CD4-positive, alpha-beta memory T cell (primary cell): Measurements from ENCODE around the gene HPS3. TPM values are rescaled to one million over a fixed set of nuclear protein-coding genes. Genes with fewer than 3 reads are reported as not detected.

ENCODE experiments used
- CTCF ChIA-PET: fragments of 350-600 bp; sonication (Branson Sonifier 250); formaldehyde crosslinking; loops from one replicate; lab custom pipeline; 2021; ENCODE audit warnings: inconsistent platforms; ENCODE audit not compliant: partially characterized antibody; lab: Charles Lee
- POLR2A ChIA-PET: fragments of 350-600 bp; sonication (Branson Sonifier 250); formaldehyde crosslinking; loops from one replicate; lab custom pipeline; 2021; ENCODE audit not compliant: partially characterized antibody; lab: Charles Lee
- DNase-seq, 5 donors: peaks; one replicate each; pipeline versions ENCODE4 v3.0.0 to v3.0.0-alpha.2; 2020 to 2022; ENCODE audit warnings: mixed read lengths in 1 of 5
- H3K27ac ChIP-seq: one replicate; pipeline ENCODE4 v1.7.0; 2013; ENCODE audit warnings: low read depth, low read length
- H3K27me3 ChIP-seq: 2 replicates; pipeline ENCODE4 v1.7.0; 2013; ENCODE audit warnings: mild to moderate bottlenecking, low read length, moderate library complexity; ENCODE audit not compliant: insufficient read depth
- H3K36me3 ChIP-seq: 2 replicates; pipeline ENCODE4 v1.7.0; 2013; ENCODE audit warnings: mild to moderate bottlenecking, low read length, moderate library complexity; ENCODE audit not compliant: insufficient read depth
- H3K4me1 ChIP-seq: 2 replicates; pipeline ENCODE4 v1.7.0; 2013; ENCODE audit warnings: mild to moderate bottlenecking, low read length, moderate library complexity; ENCODE audit not compliant: insufficient read depth
- H3K4me3 ChIP-seq, 2 donors: one replicate each; pipeline ENCODE4 v1.7.0; 2013; ENCODE audit warnings: low read length in 2 of 2, mild to moderate bottlenecking in 1 of 2
- H3K9me3 ChIP-seq, 2 donors: one replicate each; pipeline ENCODE4 v1.7.0; 2013; ENCODE audit warnings: low read length in 2 of 2, control low read depth in 1 of 2; ENCODE audit not compliant: control insufficient read depth in 1 of 2
- H3K27ac Mint-ChIP-seq, 7 donors: one replicate each; pipeline ENCODE4 v1.8.0; 2020 to 2021; ENCODE audit warnings: mixed read lengths in 7 of 7, mild to moderate bottlenecking in 6 of 7, inconsistent platforms in 3 of 7, moderate library complexity in 3 of 7
- H3K27me3 Mint-ChIP-seq, 2 donors: one replicate each; pipeline ENCODE4 v1.8.0; 2020 to 2021; ENCODE audit warnings: mixed read lengths in 2 of 2
- H3K36me3 Mint-ChIP-seq, 2 donors: one replicate each; pipeline ENCODE4 v1.8.0; 2020 to 2021; ENCODE audit warnings: mixed read lengths in 2 of 2, inconsistent platforms in 1 of 2, mild to moderate bottlenecking in 1 of 2
- H3K4me1 Mint-ChIP-seq, 4 donors: one replicate each; pipeline ENCODE4 v1.8.0; 2020 to 2021; ENCODE audit warnings: mixed read lengths in 4 of 4, mild to moderate bottlenecking in 1 of 4
- H3K4me3 Mint-ChIP-seq, 8 donors: one replicate each; pipeline ENCODE4 v1.8.0; 2020 to 2021; ENCODE audit warnings: mixed read lengths in 8 of 8, mild to moderate bottlenecking in 7 of 8, moderate library complexity in 6 of 8, inconsistent platforms in 3 of 8
- H3K9me3 Mint-ChIP-seq, 8 donors: one replicate each; pipeline ENCODE4 v1.8.0; 2020 to 2021; ENCODE audit warnings: mixed read lengths in 8 of 8, mild to moderate bottlenecking in 5 of 8, inconsistent platforms in 3 of 8, moderate library complexity in 1 of 8
- intact Hi-C: fragments of 100-400 bp; cut with micrococcal nuclease; formaldehyde crosslinking; loops from one replicate; pipeline ENCODE4 v1.15.1; 2023
- polyA plus RNA-seq, 2 donors: library from polyadenylated mRNA; unstranded; fragments of 300-500 nt; fragmentation: Illumina TruSeq; gene quantifications; one replicate each; pipeline ENCODE4 v1.2.3, GENCODE V29; 2021
- total RNA-seq, 2 experiments: library from RNA; stranded (reverse); gene quantifications; one replicate each; pipeline ENCODE4 v1.2.3, GENCODE V29; 2021

HPS3 gene
- total and polyA plus RNA-seq, 4 experiments from 2014 or later: 29.5 to 45.1 (median 32.7) TPM

DNA sequence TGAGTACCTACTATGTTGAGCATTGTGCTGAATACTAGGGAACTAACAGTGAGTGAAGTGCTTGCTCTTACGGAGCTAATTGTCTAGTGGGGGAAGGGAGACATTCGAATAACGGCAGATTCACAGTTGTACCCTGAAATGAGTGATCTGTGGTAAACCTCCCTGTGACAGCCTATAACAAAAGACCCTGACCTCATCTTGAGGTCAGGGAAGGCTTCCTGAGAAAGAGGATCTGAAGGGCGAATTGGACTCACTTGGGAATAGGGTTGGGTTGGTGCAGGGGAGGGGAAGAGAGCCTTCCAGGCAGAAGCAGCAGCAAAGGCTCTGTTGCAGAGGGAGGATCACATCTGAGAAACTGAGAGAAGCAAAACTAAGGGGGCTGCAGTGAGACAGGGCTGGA is 13.2 kb downstream of the HPS3 start:
- no peaks in the 10 kb centered on the region for H3K9me3 Mint-ChIP-seq
- peaks cover 6 to 18% (median 15%) of the 10 kb centered on the region in 4 donors for H3K4me1 Mint-ChIP-seq
- H3K27ac Mint-ChIP-seq: no peak overlapping the region
- intact Hi-C loops: no loop called here
- no peaks in the 10 kb centered on the region for H3K27me3 ChIP-seq
- DNase-seq: no peak
- H3K27ac ChIP-seq: no peak overlapping the region
- H3K36me3 ChIP-seq: peaks cover 14% of the 10 kb centered on the region
- H3K27me3 Mint-ChIP-seq: no peaks in the 10 kb centered on the region
- no peaks in the 10 kb centered on the region for H3K9me3 ChIP-seq
- H3K4me3 ChIP-seq: no peak overlapping the region
- CTCF ChIA-PET: no interaction called here
- POLR2A ChIA-PET: no interaction called here
- H3K4me1 ChIP-seq: peaks cover 18% of the 10 kb centered on the region
- H3K36me3 Mint-ChIP-seq: peaks cover 27 to 34% of the 10 kb centered on the region in 2 donors
- H3K4me3 Mint-ChIP-seq: no peak overlapping the region

DNA sequence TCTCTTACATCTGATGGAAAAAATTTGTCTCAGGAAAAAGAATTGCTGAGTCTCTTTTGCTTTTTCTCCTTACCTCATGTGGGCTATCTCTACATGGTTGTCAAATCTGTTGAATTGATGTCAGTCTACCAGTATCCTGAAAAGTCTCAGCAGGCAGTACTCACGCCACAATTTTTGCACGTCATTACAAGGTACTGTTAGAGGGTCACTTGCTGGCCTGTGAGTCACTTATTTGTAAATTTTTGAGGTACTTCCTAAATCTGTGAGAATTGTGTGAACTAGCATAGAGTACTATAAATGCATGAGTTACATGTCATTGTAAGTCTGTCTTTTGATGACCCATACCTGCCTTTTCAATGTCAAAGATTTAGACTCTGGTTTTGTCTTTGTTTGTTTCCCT is 15.9 kb downstream of the HPS3 start:
- H3K27me3 Mint-ChIP-seq: no peaks in the 10 kb centered on the region
- H3K9me3 Mint-ChIP-seq: no peaks in the 10 kb centered on the region
- Histone ChIP-seq H3K27ac (no peak overlapping the region), H3K4me1 (peaks cover 18% of the 10 kb centered on the region), H3K4me3 (no peak overlapping the region), H3K27me3 (no peaks in the 10 kb centered on the region), H3K9me3 (no peaks in the 10 kb centered on the region), H3K36me3 (peaks cover 18% of the 10 kb centered on the region)
- ChIA-PET POLR2A (interaction anchor here (1.0 to 1.3 kb wide), 2 partner anchors 15 to 132 kb away, joined by 3 to 8 read pairs; partner anchors contain the start of gene HPS3), CTCF (interaction anchor here (1.6 to 1.9 kb wide), 2 partner anchors 25 to 130 kb away, joined by 5 to 7 read pairs; no protein-coding TSS in a partner anchor)
- intact Hi-C loops: no loop called here
- H3K27ac Mint-ChIP-seq: peak overlapping the region in 4 of 7 donors; percentile 10 to 83 (median 31)
- H3K36me3 Mint-ChIP-seq: peaks cover 35 to 45% of the 10 kb centered on the region in 2 donors
- DNase-seq: no peak
- H3K4me3 Mint-ChIP-seq: no peak overlapping the region
- H3K4me1 Mint-ChIP-seq: peaks cover 6 to 15% (median 14%) of the 10 kb centered on the region in 4 donors

DNA sequence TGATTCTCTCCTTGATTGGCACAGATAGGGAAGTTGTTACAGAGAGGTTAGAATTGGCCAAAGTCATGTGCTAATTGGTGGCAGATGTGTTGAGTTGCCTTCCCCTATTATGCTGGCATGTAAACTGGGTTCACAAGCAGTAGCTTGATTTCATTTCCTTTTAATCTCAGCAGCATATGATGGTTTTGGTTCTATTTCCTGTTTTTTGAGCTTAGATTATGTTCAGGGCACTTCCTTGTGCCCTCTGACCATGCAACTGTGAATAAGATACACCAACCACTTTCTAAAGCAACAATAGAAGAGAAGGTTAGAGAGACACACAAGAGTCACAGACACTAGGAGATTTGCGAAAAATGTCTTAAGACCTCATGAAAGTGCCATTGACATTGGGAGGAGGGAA is 16.5 kb downstream of the HPS3 start:
- intact Hi-C loops: no loop called here
- Histone ChIP-seq H3K27ac (no peak overlapping the region), H3K4me3 (no peak overlapping the region), H3K27me3 (no peaks in the 10 kb centered on the region), H3K36me3 (peaks cover 18% of the 10 kb centered on the region), H3K4me1 (peaks cover 18% of the 10 kb centered on the region), H3K9me3 (no peaks in the 10 kb centered on the region)
- Mint-ChIP-seq H3K4me1 (peaks cover 6 to 18% (median 16%) of the 10 kb centered on the region in 4 donors), H3K27me3 (no peaks in the 10 kb centered on the region), H3K27ac (no peak overlapping the region), H3K9me3 (no peaks in the 10 kb centered on the region), H3K4me3 (no peak overlapping the region), H3K36me3 (peaks cover 37 to 43% of the 10 kb centered on the region in 2 donors)
- DNase-seq: no peak
- POLR2A ChIA-PET: interaction anchor here (1.0 to 1.3 kb wide), 2 partner anchors 16 to 131 kb away, joined by 3 to 8 read pairs; partner anchors contain the start of gene HPS3
- CTCF ChIA-PET: interaction anchor here (1.2 to 1.9 kb wide), 4 partner anchors 25 to 195 kb away, joined by 3 to 7 read pairs (median 4); no protein-coding TSS in a partner anchor

DNA sequence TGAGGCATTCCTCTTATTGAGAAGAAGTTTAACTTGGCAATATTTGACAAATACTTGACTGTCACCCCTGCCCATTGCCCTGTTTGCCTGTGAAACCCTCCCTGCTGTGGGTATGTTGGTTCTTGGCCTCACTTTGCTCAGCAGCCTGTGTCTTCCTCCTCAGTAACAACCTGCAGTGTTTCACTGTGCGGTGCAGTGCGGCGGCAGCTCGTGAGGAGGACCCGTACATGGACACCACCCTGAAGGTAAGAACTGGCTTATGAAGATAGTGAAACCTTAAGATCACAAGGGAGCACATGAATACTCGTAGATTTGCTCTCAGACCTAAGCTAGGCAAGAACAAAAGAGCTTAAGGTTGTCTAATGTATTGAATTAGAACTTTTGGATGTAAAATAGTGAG is 21.0 kb downstream of the HPS3 start:
- CTCF ChIA-PET: no interaction called here
- no peak for DNase-seq
- Histone ChIP-seq H3K27me3 (no peaks in the 10 kb centered on the region), H3K36me3 (peaks cover 4% of the 10 kb centered on the region), H3K4me3 (no peak overlapping the region), H3K9me3 (no peaks in the 10 kb centered on the region), H3K27ac (no peak overlapping the region), H3K4me1 (peaks cover 12% of the 10 kb centered on the region)
- Mint-ChIP-seq H3K27ac (no peak overlapping the region), H3K27me3 (no peaks in the 10 kb centered on the region), H3K4me1 (peaks cover 0 to 16% (median 13%) of the 10 kb centered on the region in 4 donors), H3K9me3 (no peaks in the 10 kb centered on the region), H3K36me3 (peaks cover 33 to 50% of the 10 kb centered on the region in 2 donors), H3K4me3 (no peak overlapping the region)
- POLR2A ChIA-PET: no interaction called here
- intact Hi-C loops: no loop called here

DNA sequence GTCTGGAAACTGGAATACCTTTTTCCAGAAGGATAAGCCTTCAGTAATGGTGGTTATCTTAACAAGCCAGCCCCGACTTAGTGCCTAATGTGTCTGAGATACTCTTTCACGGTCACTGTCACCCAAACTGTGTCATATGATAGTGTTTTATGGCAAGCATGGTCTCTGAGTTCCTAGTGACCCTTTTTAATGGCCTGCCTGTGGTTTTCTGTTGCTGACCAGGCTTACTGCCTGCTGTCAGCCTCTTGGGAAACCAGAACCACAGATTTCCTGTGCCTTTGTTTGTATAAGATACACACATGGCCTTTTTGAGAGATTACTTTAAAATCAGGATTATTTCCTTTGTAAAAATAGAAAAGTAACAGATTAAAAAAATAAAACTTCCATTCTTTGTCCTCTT is 22.4 kb downstream of the HPS3 start:
- Mint-ChIP-seq H3K4me1 (peaks cover 0 to 16% (median 11%) of the 10 kb centered on the region in 4 donors), H3K27ac (peak overlapping the region in 2 of 7 donors; percentile 31 to 36)
- no peak overlapping the region for H3K27ac ChIP-seq

DNA sequence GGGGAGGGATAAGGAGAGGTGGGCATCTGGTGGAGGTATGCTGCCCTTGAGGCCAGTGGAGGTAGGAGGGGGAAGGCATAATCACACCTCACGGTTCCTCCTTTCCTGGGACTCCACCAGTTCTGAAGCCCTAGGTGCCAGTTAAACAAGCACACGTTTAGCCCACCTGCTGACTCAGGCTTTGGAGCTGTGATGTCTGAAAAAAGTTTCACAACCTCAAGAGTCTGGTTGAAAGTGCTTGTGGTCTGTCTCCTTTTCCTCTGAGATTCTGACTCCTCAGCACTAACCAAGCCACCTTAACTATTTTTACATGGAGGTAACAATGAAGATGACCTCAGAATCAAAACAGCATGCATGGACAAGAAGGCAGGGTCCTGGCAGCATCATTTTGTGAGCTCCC is 23.0 kb downstream of the HPS3 start:
- peaks cover 46 to 61% of the 10 kb centered on the region in 2 donors for H3K36me3 Mint-ChIP-seq
- Histone ChIP-seq H3K4me1 (no peaks in the 10 kb centered on the region), H3K9me3 (no peaks in the 10 kb centered on the region), H3K4me3 (no peak overlapping the region), H3K27me3 (no peaks in the 10 kb centered on the region), H3K36me3 (peaks cover 7% of the 10 kb centered on the region), H3K27ac (no peak overlapping the region)
- ChIA-PET POLR2A (no interaction called here), CTCF (no interaction called here)
- peak overlapping the region in 1 of 7 donors; percentile 79 for H3K27ac Mint-ChIP-seq
- peaks cover 0 to 16% (median 11%) of the 10 kb centered on the region in 4 donors for H3K4me1 Mint-ChIP-seq
- no peaks in the 10 kb centered on the region for H3K9me3 Mint-ChIP-seq
- intact Hi-C loops: no loop called here
- H3K27me3 Mint-ChIP-seq: no peaks in the 10 kb centered on the region
- no peak for DNase-seq
- no peak overlapping the region for H3K4me3 Mint-ChIP-seq

More for the DNA sequence above, 22.4 kb downstream of the HPS3 start:
- POLR2A ChIA-PET: no interaction called here
- H3K27me3 ChIP-seq: no peaks in the 10 kb centered on the region
- Mint-ChIP-seq H3K9me3 (no peaks in the 10 kb centered on the region), H3K36me3 (peaks cover 42 to 59% of the 10 kb centered on the region in 2 donors), H3K27me3 (no peaks in the 10 kb centered on the region), H3K4me3 (no peak overlapping the region)
- intact Hi-C loops: no loop called here
- H3K4me1 ChIP-seq: no peaks in the 10 kb centered on the region
- peaks cover 4% of the 10 kb centered on the region for H3K36me3 ChIP-seq
- no peaks in the 10 kb centered on the region for H3K9me3 ChIP-seq
- H3K4me3 ChIP-seq: no peak overlapping the region
- CTCF ChIA-PET: no interaction called here
- DNase-seq: no peak

DNA sequence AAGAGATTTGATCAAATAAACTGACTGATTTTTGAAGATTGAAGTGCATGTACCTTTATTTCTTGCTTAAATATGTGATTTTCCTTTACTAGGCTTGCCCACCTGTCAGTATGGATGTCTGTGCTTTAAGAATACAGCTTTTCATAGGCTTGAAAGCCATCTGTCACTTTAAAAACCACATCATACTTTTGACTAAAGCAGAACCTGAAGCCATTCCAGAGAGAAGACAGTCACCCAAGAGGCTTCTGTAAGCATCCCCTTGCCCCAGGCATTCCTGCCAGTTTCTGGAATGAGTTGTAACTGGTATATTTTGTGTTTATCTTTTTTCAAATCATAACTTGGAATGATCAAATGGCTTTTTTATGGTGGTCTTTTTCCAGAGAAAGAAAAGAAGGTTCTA is 24.0 kb downstream of the HPS3 start:
- no peaks in the 10 kb centered on the region for H3K9me3 ChIP-seq
- H3K4me1 ChIP-seq: no peaks in the 10 kb centered on the region
- H3K4me3 ChIP-seq: no peak overlapping the region
- H3K27ac Mint-ChIP-seq: peak overlapping the region in 4 of 7 donors; percentile 1 to 65 (median 14)
- no peaks in the 10 kb centered on the region for H3K9me3 Mint-ChIP-seq
- peaks cover 13% of the 10 kb centered on the region for H3K36me3 ChIP-seq
- ChIA-PET POLR2A (no interaction called here), CTCF (no interaction called here)
- H3K27me3 ChIP-seq: no peaks in the 10 kb centered on the region
- DNase-seq: no peak
- peaks cover 46 to 66% of the 10 kb centered on the region in 2 donors for H3K36me3 Mint-ChIP-seq
- no peaks in the 10 kb centered on the region for H3K27me3 Mint-ChIP-seq
- intact Hi-C loops: no loop called here
- H3K4me3 Mint-ChIP-seq: no peak overlapping the region
- H3K27ac ChIP-seq: no peak overlapping the region
- peaks cover 0 to 16% (median 11%) of the 10 kb centered on the region in 4 donors for H3K4me1 Mint-ChIP-seq
